GM19351 (cell line): ENCODE measurements around the gene DDX1.

Source experiments
- ATAC-seq: cut with Tn5 transposase; IDR thresholded peaks from one replicate; pipeline ENCODE4 v1.9.1; 2021; ENCODE audit warnings: mild to moderate bottlenecking, moderate library complexity; ENCODE audit not compliant: unreplicated experiment

DDX1 gene

GRCh38 chr2:15642815-15643500, 51.3 kb downstream of the DDX1 start:
- ATAC-seq = no peak

GRCh38 chr2:15643791-15644585, 52.3 kb downstream of the DDX1 start:
- no peak for ATAC-seq

GRCh38 chr2:15645300-15645699, 53.6 kb downstream of the DDX1 start:
- no peak for ATAC-seq

GRCh38 chr2:15645720-15646385, 54.2 kb downstream of the DDX1 start:
- peak; percentile 42 for ATAC-seq

- no peak for ATAC-seq
These were observed 55.0 kb downstream of the DDX1 start for GRCh38 chr2:15646661-15647060.

GRCh38 chr2:15647622-15648590, 56.2 kb downstream of the DDX1 start:
- ATAC-seq = no peak

GRCh38 chr2:15648593-15649525, 57.2 kb downstream of the DDX1 start:
- no peak for ATAC-seq

GRCh38 chr2:15649561-15650255, 58.0 kb downstream of the DDX1 start:
- no peak for ATAC-seq

- no peak for ATAC-seq
These were observed 59.1 kb downstream of the DDX1 start for GRCh38 chr2:15650616-15651366.

- no peak for ATAC-seq
These were observed 59.7 kb downstream of the DDX1 start for GRCh38 chr2:15651367-15651727.

GRCh38 chr2:15652252-15652651, 60.6 kb downstream of the DDX1 start:
- no peak for ATAC-seq

- ATAC-seq = no peak
These were observed 61.1 kb downstream of the DDX1 start for GRCh38 chr2:15652801-15653200.

- ATAC-seq = no peak
These were observed 62.4 kb downstream of the DDX1 start for GRCh38 chr2:15653806-15654726.

GRCh38 chr2:15654727-15655073, 63.0 kb downstream of the DDX1 start:
- ATAC-seq = no peak

GRCh38 chr2:15655123-15655887, 63.6 kb downstream of the DDX1 start:
- no peak for ATAC-seq

- no peak for ATAC-seq
These were observed 64.4 kb downstream of the DDX1 start for GRCh38 chr2:15656090-15656489.

GRCh38 chr2:15657759-15658158, 66.1 kb downstream of the DDX1 start:
- ATAC-seq = no peak
